K562 (cell line): ENCODE measurements around the gene C2. TPM values are rescaled to one million over a fixed set of nuclear protein-coding genes. Genes with fewer than 3 reads are reported as not detected.

Source experiments
- ARHGAP35 ChIP-seq: fragments of 450-650 bp; IDR thresholded peaks from 2 replicates; pipeline ENCODE4 v1.6.1; 2018; ENCODE audit not compliant: partially characterized antibody
- BRF1 ChIP-seq: IDR thresholded peaks from 3 replicates; pipeline ENCODE4 v1.6.1; 2011; ENCODE audit warnings: borderline replicate concordance, mild to moderate bottlenecking; ENCODE audit not compliant: insufficient read length; ENCODE audit errors: extremely low read depth
- DMBX1 ChIP-seq: fragments of 250-450 bp; sonication (Bioruptor Pico); IDR thresholded peaks from 2 replicates; pipeline ENCODE4 v1.8.0; 2022; ENCODE audit warnings: inconsistent platforms, mild to moderate bottlenecking, moderate library complexity, borderline replicate concordance
- E4F1 ChIP-seq: fragments of 250-450 bp; sonication (Bioruptor Pico); IDR thresholded peaks from 2 replicates; pipeline ENCODE4 v1.5.0; 2021; ENCODE audit warnings: mild to moderate bottlenecking, borderline replicate concordance
- EP400 ChIP-seq: fragments of 450-650 bp; IDR thresholded peaks from 2 replicates; pipeline ENCODE4 v1.6.1; 2017; ENCODE audit warnings: antibody characterized with exemption, mild to moderate bottlenecking, moderate library complexity
- ETV1 ChIP-seq: fragments of 450-650 bp; conservative IDR thresholded peaks from 2 replicates; pipeline ENCODE4 v1.6.1; 2016; ENCODE audit warnings: missing genetic modification characterization, control low read depth, low read depth, missing compliant biosample characterization
- RHOXF2B ChIP-seq: fragments of 250-450 bp; sonication (Bioruptor Pico); conservative IDR thresholded peaks from 2 replicates; pipeline ENCODE4 v1.5.1; 2021
- ZFP1 ChIP-seq: fragments of 450-650 bp; formaldehyde crosslinking; IDR thresholded peaks from 2 replicates; pipeline ENCODE4 v1.4.0; 2020; ENCODE audit warnings: mild to moderate bottlenecking, mixed read lengths
- ZNF311 ChIP-seq: fragments of 250-450 bp; sonication (Bioruptor Pico); IDR thresholded peaks from 2 replicates; pipeline ENCODE4 v1.4.0; 2020; ENCODE audit warnings: mild to moderate bottlenecking, moderate library complexity
- ZNF586 ChIP-seq: fragments of 450-650 bp; formaldehyde crosslinking; conservative IDR thresholded peaks from 2 replicates; pipeline ENCODE4 v1.4.0; 2020; ENCODE audit warnings: mild to moderate bottlenecking, moderate library complexity
- ZNF592 ChIP-seq: fragments of 450-650 bp; IDR thresholded peaks from 2 replicates; pipeline ENCODE4 v1.6.1; 2017; ENCODE audit warnings: antibody characterized with exemption, mild to moderate bottlenecking
- ZNF76 ChIP-seq: fragments of 250-450 bp; sonication (Bioruptor Pico); IDR thresholded peaks from 2 replicates; pipeline ENCODE4 v1.4.0; 2020; ENCODE audit warnings: mild to moderate bottlenecking, moderate library complexity, borderline replicate concordance
- polyA plus RNA-seq, 8 experiments: library from polyadenylated mRNA; depleted of rRNA in 4 of 8; stranded (reverse) in 5 of 8; unstranded in 3 of 8; fragments of >200 nt; fragmentation: Nextera tagmentation in 2 of 8; fragmentation: Illumina TruSeq in 1 of 8; extraction: Ambion mirVana in 2 of 8; extraction: Trizol in 1 of 8; gene quantifications; 2 replicates each; pipeline versions ENCODE4 v1.2.1 to v1.2.3, GENCODE V29; 2011 to 2014; ENCODE audit warnings: inconsistent platforms in 1 of 8, missing spikeins in 1 of 8
- total RNA-seq, 7 experiments: library from RNA; depleted of rRNA in 6 of 7; stranded (reverse); fragments of >200 nt in 6 of 7; fragmentation: Illumina TruSeq in 2 of 7; extraction: Trizol in 2 of 7; gene quantifications; 2 replicates each; pipeline versions ENCODE4 v1.2.1 to v1.2.3, GENCODE V29; 2011 to 2021; ENCODE audit warnings: low replicate concordance in 1 of 7
- TF ChIP-seq, protein P1 (sequence below): fragments of 200-800 bp; sonication (Bioruptor generic); IDR thresholded peaks from 2 replicates; pipeline ENCODE4 v1.6.1; 2016; ENCODE audit warnings: missing genetic modification characterization, missing compliant biosample characterization

Gene C2
- total and polyA plus RNA-seq, 9 of the 15 experiments (the other 6 are each of a cell fraction or from before 2014, with no cell fraction given) = 0.05 to 1.1 (median 0.39) TPM; not detected in 1

- TF ChIP-seq, protein P1, sequence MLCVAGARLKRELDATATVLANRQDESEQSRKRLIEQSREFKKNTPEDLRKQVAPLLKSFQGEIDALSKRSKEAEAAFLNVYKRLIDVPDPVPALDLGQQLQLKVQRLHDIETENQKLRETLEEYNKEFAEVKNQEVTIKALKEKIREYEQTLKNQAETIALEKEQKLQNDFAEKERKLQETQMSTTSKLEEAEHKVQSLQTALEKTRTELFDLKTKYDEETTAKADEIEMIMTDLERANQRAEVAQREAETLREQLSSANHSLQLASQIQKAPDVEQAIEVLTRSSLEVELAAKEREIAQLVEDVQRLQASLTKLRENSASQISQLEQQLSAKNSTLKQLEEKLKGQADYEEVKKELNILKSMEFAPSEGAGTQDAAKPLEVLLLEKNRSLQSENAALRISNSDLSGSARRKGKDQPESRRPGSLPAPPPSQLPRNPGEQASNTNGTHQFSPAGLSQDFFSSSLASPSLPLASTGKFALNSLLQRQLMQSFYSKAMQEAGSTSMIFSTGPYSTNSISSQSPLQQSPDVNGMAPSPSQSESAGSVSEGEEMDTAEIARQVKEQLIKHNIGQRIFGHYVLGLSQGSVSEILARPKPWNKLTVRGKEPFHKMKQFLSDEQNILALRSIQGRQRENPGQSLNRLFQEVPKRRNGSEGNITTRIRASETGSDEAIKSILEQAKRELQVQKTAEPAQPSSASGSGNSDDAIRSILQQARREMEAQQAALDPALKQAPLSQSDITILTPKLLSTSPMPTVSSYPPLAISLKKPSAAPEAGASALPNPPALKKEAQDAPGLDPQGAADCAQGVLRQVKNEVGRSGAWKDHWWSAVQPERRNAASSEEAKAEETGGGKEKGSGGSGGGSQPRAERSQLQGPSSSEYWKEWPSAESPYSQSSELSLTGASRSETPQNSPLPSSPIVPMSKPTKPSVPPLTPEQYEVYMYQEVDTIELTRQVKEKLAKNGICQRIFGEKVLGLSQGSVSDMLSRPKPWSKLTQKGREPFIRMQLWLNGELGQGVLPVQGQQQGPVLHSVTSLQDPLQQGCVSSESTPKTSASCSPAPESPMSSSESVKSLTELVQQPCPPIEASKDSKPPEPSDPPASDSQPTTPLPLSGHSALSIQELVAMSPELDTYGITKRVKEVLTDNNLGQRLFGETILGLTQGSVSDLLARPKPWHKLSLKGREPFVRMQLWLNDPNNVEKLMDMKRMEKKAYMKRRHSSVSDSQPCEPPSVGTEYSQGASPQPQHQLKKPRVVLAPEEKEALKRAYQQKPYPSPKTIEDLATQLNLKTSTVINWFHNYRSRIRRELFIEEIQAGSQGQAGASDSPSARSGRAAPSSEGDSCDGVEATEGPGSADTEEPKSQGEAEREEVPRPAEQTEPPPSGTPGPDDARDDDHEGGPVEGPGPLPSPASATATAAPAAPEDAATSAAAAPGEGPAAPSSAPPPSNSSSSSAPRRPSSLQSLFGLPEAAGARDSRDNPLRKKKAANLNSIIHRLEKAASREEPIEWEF (CRISPR knock-in tag) = peak; percentile 84; the same call in 1 of the 2 replicates
- TF ChIP-seq BRF1 (no peak), EP400 (no peak), ZNF586 (CRISPR knock-in tag) (no peak), ARHGAP35 (no peak), ZNF76 (CRISPR knock-in tag) (peak; percentile 94; the same call in 1 of the 2 replicates), ETV1 (tag) (peak; percentile 25; the same call in 1 of the 2 replicates), E4F1 (CRISPR knock-in tag) (peak; percentile 64; the same call in 1 of the 2 replicates), RHOXF2B (0 out of 2 replicates have a peak, but pooled peaks have one; percentile 58), ZNF592 (0 out of 2 replicates have a peak, but pooled peaks have one; percentile 60), ZNF311 (CRISPR knock-in tag) (peak; percentile 86), ZFP1 (CRISPR knock-in tag) (peak; percentile 59; the same call in 1 of the 2 replicates), DMBX1 (CRISPR knock-in tag) (peak; percentile 86; the same call in 1 of the 2 replicates)
These were observed 43.9 kb downstream of the C2 start (continued) for GRCh38 chr6:31971279-31971992.
